Fibroblast of peridontal ligament (primary cell): ENCODE results near the gene TMEM92.
"Not testable (repeated sequence)": the region's sequence is repeated elsewhere in the genome, so short reads cannot be mapped to it uniquely, and the experiment has no call there.

Experiments used
- DNase-seq: peaks from one replicate; pipeline ENCODE4 v3.0.0-alpha.2; 2010; ENCODE audit errors: extremely low read depth

Gene TMEM92

GRCh38 chr17:50276588-50277356 is 2.5 kb downstream of the TMEM92 start:
- DNase-seq = no peak

GRCh38 chr17:50277357-50277754 is 3.1 kb downstream of the TMEM92 start:
- DNase-seq = no peak

GRCh38 chr17:50278526-50279180 is 4.4 kb downstream of the TMEM92 start:
- no peak for DNase-seq

GRCh38 chr17:50279181-50279526 is 4.9 kb downstream of the TMEM92 start:
- DNase-seq = no peak

- DNase-seq = no peak
Measured at GRCh38 chr17:50279639-50280038, 5.4 kb downstream of the TMEM92 start.

GRCh38 chr17:50280068-50280467 is 5.8 kb downstream of the TMEM92 start:
- DNase-seq = no peak

- no peak for DNase-seq
Measured at GRCh38 chr17:50280801-50281441, 6.7 kb downstream of the TMEM92 start.

- DNase-seq = no peak
Measured at GRCh38 chr17:50281739-50282401, 7.6 kb downstream of the TMEM92 start.

GRCh38 chr17:50283246-50283645 is 9.0 kb downstream of the TMEM92 start:
- DNase-seq = no peak

GRCh38 chr17:50283714-50284113 is 9.4 kb downstream of the TMEM92 start:
- DNase-seq = no peak

- DNase-seq = no peak
Measured at GRCh38 chr17:50285941-50286340, 11.7 kb downstream of the TMEM92 start.

- DNase-seq = not testable (repeated sequence)
Measured at GRCh38 chr17:50287302-50287701, 13.0 kb downstream of the TMEM92 start.

GRCh38 chr17:50288306-50288705 is 14.0 kb downstream of the TMEM92 start:
- DNase-seq = no peak

GRCh38 chr17:50289278-50289677 is 15.0 kb downstream of the TMEM92 start:
- DNase-seq = peak; percentile 86

- peak; percentile 99 for DNase-seq
Measured at GRCh38 chr17:50289991-50290702, 15.9 kb downstream of the TMEM92 start.

GRCh38 chr17:50290933-50291332 is 16.7 kb downstream of the TMEM92 start:
- peak; percentile 22 for DNase-seq

GRCh38 chr17:50292465-50292864 is 18.2 kb downstream of the TMEM92 start:
- no peak for DNase-seq

- no peak for DNase-seq
Measured at GRCh38 chr17:50295021-50295420, 20.8 kb downstream of the TMEM92 start.

- DNase-seq = peak; percentile 58
Measured at GRCh38 chr17:50297407-50297865, 23.2 kb downstream of the TMEM92 start.

GRCh38 chr17:50298018-50298417 is 23.8 kb downstream of the TMEM92 start:
- DNase-seq = no peak

GRCh38 chr17:50299776-50300175 is 25.5 kb downstream of the TMEM92 start:
- no peak for DNase-seq

GRCh38 chr17:50300824-50301223 is 26.6 kb downstream of the TMEM92 start:
- not testable (repeated sequence) for DNase-seq
